ENCODE data around the gene TOMM34. TPM values are rescaled to one million over a fixed set of nuclear protein-coding genes. Genes with fewer than 3 reads are reported as not detected.

Gene TOMM34
- total RNA-seq, 1 experiment from 2014 or later = 30.6 TPM

GRCh38 chr20:44938637-44939036 lies 21.6 kb downstream of the TOMM34 start:
- H3K9me3 ChIP-seq (ENCODE audit: control insufficient read depth, insufficient read depth, low read depth, low read length) = no peaks in the 10 kb centered on the region
- no peaks in the 10 kb centered on the region for H3K27me3 ChIP-seq (ENCODE audit: control insufficient read depth, insufficient read depth, low read length)
- no peak for TF ChIP-seq CTCF (IDR thresholded peaks at IDR 0.05)
- TF ChIP-seq POLR2AphosphoS5 (IDR thresholded peaks at IDR 0.05; ENCODE audit: low read depth, low read length) = no peak
- TF ChIP-seq TCF7L2 (IDR thresholded peaks at IDR 0.05; ENCODE audit: low read depth, low read length) = no peak
- TF ChIP-seq REST (IDR thresholded peaks at IDR 0.05; ENCODE audit: insufficient read depth in 1 of 2, low read depth in 2 of 2, low read length in 1 of 2) = no peak
- TF ChIP-seq SIN3A (IDR thresholded peaks at IDR 0.05; ENCODE audit: borderline replicate concordance, insufficient read depth, low read depth, low read length) = no peak
- ChIA-PET CTCF (no interaction called here), POLR2A (no interaction called here)
- in situ Hi-C loops (cut with HindIII; ENCODE audit: low pct_unique_long_range_greater_than_20kb, low sequenced_read_pairs) = no loop called here
- BruUV-seq (replicated peaks) = no TSS peak
- H3K27ac ChIP-seq (ENCODE audit: low read length) = no peak overlapping the region
- DNase-seq (ENCODE audit: low read depth, low spot score) (no peak), ATAC-seq (no peak)
- no peaks in the 10 kb centered on the region for H3K4me1 ChIP-seq (ENCODE audit: control insufficient read depth, insufficient read depth, low read length)
- peaks cover 9% of the 10 kb centered on the region for H3K36me3 ChIP-seq (ENCODE audit: control insufficient read depth, insufficient read depth, low read length)
- intact Hi-C loops (cut with micrococcal nuclease; ENCODE audit: unreplicated experiment) = no loop called here
- H3K4me3 ChIP-seq (ENCODE audit: low read depth in 2 of 2, low read length in 2 of 2) = no peak overlapping the region

GRCh38 chr20:44936510-44936909 lies 23.7 kb downstream of the TOMM34 start:
- no peak overlapping the region for H3K27ac ChIP-seq (ENCODE audit: low read length)
- H3K9me3 ChIP-seq (ENCODE audit: control insufficient read depth, insufficient read depth, low read depth, low read length) = no peaks in the 10 kb centered on the region
- ChIA-PET POLR2A (no interaction called here), CTCF (no interaction called here)
- H3K36me3 ChIP-seq (ENCODE audit: control insufficient read depth, insufficient read depth, low read length) = peaks cover 2% of the 10 kb centered on the region; the same call in 1 of the 2 replicates
- no peaks in the 10 kb centered on the region for H3K4me1 ChIP-seq (ENCODE audit: control insufficient read depth, insufficient read depth, low read length)
- no peak for ATAC-seq
- TF ChIP-seq REST (IDR thresholded peaks at IDR 0.05; ENCODE audit: insufficient read depth in 1 of 2, low read depth in 2 of 2, low read length in 1 of 2) (no peak), CTCF (IDR thresholded peaks at IDR 0.05) (no peak), TCF7L2 (IDR thresholded peaks at IDR 0.05; ENCODE audit: low read depth, low read length) (no peak), POLR2AphosphoS5 (IDR thresholded peaks at IDR 0.05; ENCODE audit: low read depth, low read length) (no peak), SIN3A (IDR thresholded peaks at IDR 0.05; ENCODE audit: borderline replicate concordance, insufficient read depth, low read depth, low read length) (no peak)
- no peaks in the 10 kb centered on the region for H3K27me3 ChIP-seq (ENCODE audit: control insufficient read depth, insufficient read depth, low read length)
- DNase-seq (ENCODE audit: low read depth, low spot score) = no peak
- in situ Hi-C loops (cut with HindIII; ENCODE audit: low pct_unique_long_range_greater_than_20kb, low sequenced_read_pairs) = no loop called here
- no TSS peak for BruUV-seq (replicated peaks)
- H3K4me3 ChIP-seq (ENCODE audit: low read depth in 2 of 2, low read length in 2 of 2) = no peak overlapping the region
- intact Hi-C loops (cut with micrococcal nuclease; ENCODE audit: unreplicated experiment) = no loop called here

Data from Panc1 (cell line).